HepG2 (cell line): ENCODE data around the gene COMMD7. TPM values are rescaled to one million over a fixed set of nuclear protein-coding genes. Genes with fewer than 3 reads are reported as not detected.
"Not testable (repeated sequence)": the region's sequence is repeated elsewhere in the genome, so short reads cannot be mapped to it uniquely, and the experiment has no call there.

Experiments
- ATAC-seq: fragments of 200-7000 bp; cut with Tn5 transposase; 3 replicates; pipeline ENCODE4 v1.9.1; 2020; ENCODE audit warnings: mild to moderate bottlenecking, moderate library complexity
- BruUV-seq: library from RNA; stranded (reverse); fragments of 400-500 nt; replicated peaks from 2 replicates; lab custom pipeline; 2021; lab: Mats Ljungman, UMichigan
- CTCF ChIA-PET: fragments of 300-600 bp; formaldehyde crosslinking; extraction: SDS; loops from one replicate; lab custom pipeline; 2021; ENCODE audit warnings: low total read pairs, inconsistent platforms, low intra/inter-chr PET ratio; lab: Yijun Ruan, JAX
- POLR2A ChIA-PET: fragments of 350-600 bp; sonication (Branson Sonifier 250); formaldehyde crosslinking; loops from one replicate; lab custom pipeline; 2020; ENCODE audit warnings: antibody characterized with exemption, inconsistent platforms; lab: Yijun Ruan, JAX
- DNase-seq: peaks from one replicate; pipeline ENCODE4 v3.0.0-alpha.2; 2015; ENCODE audit warnings: low spot score
- FAIRE-seq: peaks from 3 replicates; lab custom pipeline; 2011; peaks lifted over from hg19 to GRCh38; lab: Jason Lieb, UNC
- H2AFZ ChIP-seq: one replicate; pipeline ENCODE4 v1.6.1; 2011; ENCODE audit warnings: low read length, inconsistent platforms
- H3K27ac ChIP-seq: fragments of 300-600 bp; 3 replicates; pipeline ENCODE4 v1.8.0; 2011; ENCODE audit warnings: mixed run types, mild to moderate bottlenecking, mixed read lengths, low read length, inconsistent platforms; ENCODE audit not compliant: insufficient read depth; ENCODE audit errors: extremely low read length
- H3K27me3 ChIP-seq, 2 experiments: fragments of 200-600 bp in 1 of 2; 2 replicates in 1 of 2; 3 replicates in 1 of 2; pipeline versions ENCODE4 v1.6.0 to v1.8.0; 2011; ENCODE audit warnings: low read length in 2 of 2, mild to moderate bottlenecking in 2 of 2, moderate library complexity in 2 of 2, inconsistent platforms in 1 of 2; ENCODE audit not compliant: insufficient read depth in 2 of 2, control insufficient read depth in 1 of 2
- H3K36me3 ChIP-seq, 2 experiments: fragments of 200-600 bp in 1 of 2; replicated peaks in 1 of 2; 2 replicates in 1 of 2; 3 replicates in 1 of 2; pipeline versions ENCODE4 v1.5.1 to v1.8.0; 2011; ENCODE audit warnings: low read length in 2 of 2, inconsistent platforms in 1 of 2; ENCODE audit not compliant: insufficient read depth in 2 of 2, control insufficient read depth in 1 of 2
- H3K4me1 ChIP-seq: 2 replicates; pipeline ENCODE4 v1.5.1; 2012; ENCODE audit warnings: low read length, inconsistent platforms; ENCODE audit not compliant: insufficient read depth
- H3K4me2 ChIP-seq: 2 replicates; pipeline ENCODE4 v1.6.0; 2011; ENCODE audit warnings: low read depth, low read length, inconsistent platforms
- H3K4me3 ChIP-seq, 3 experiments: fragments of 200-600 bp in 1 of 3; sonication (generic), shearing (Covaris generic) in 1 of 3; replicated peaks in 1 of 3; 2 replicates each; pipeline ENCODE4 v1.5.1; 2011 to 2016; ENCODE audit warnings: low read length in 3 of 3, inconsistent platforms in 2 of 3, low read depth in 2 of 3, mild to moderate bottlenecking in 2 of 3, control low read depth in 1 of 3, mixed read lengths in 1 of 3; ENCODE audit not compliant: insufficient read depth in 1 of 3
- H3K79me2 ChIP-seq: one replicate; pipeline ENCODE4 v1.6.1; 2011; ENCODE audit warnings: low read length, inconsistent platforms; ENCODE audit not compliant: insufficient read depth
- H3K9ac ChIP-seq: 2 replicates; pipeline ENCODE4 v1.6.0; 2011; ENCODE audit warnings: mild to moderate bottlenecking, low read depth, low read length, inconsistent platforms; ENCODE audit not compliant: insufficient read depth
- H3K9me3 ChIP-seq: 2 replicates; pipeline ENCODE4 v1.5.1; 2012; ENCODE audit warnings: mild to moderate bottlenecking, low read length
- H4K20me1 ChIP-seq: 2 replicates; pipeline ENCODE4 v1.6.0; 2011; ENCODE audit warnings: inconsistent platforms, mild to moderate bottlenecking, low read length, moderate library complexity; ENCODE audit not compliant: insufficient read depth
- BRD4 ChIP-seq: sonication (generic); formaldehyde crosslinking; IDR thresholded peaks from 2 replicates; pipeline ENCODE4 v1.4.0; 2020; ENCODE audit warnings: missing genetic modification reagents
- CHD2 ChIP-seq: IDR thresholded peaks from 2 replicates; pipeline ENCODE4 v1.6.1; 2011; ENCODE audit warnings: low read depth, low read length, improper control_type of control experiment
- JUNB ChIP-seq: sonication (generic); formaldehyde crosslinking; IDR thresholded peaks from 2 replicates; pipeline ENCODE4 v1.8.0; 2022; ENCODE audit warnings: missing genetic modification reagents, mild to moderate bottlenecking, borderline replicate concordance
- KAT8 ChIP-seq: IDR thresholded peaks from 2 replicates; pipeline ENCODE4 v1.6.1; 2016; ENCODE audit warnings: missing genetic modification reagents, missing compliant biosample characterization
- RFXANK ChIP-seq: IDR thresholded peaks from 2 replicates; pipeline ENCODE4 v1.6.1; 2016
- TBP ChIP-seq: sonication (generic); formaldehyde crosslinking; IDR thresholded peaks from 2 replicates; pipeline ENCODE4 v1.5.0; 2020; ENCODE audit warnings: missing genetic modification reagents
- THAP7 ChIP-seq: sonication (generic); formaldehyde crosslinking; IDR thresholded peaks from 2 replicates; pipeline ENCODE4 v1.8.1; 2023; ENCODE audit warnings: mild to moderate bottlenecking, missing genetic modification reagents
- TOPORS ChIP-seq: sonication (generic); formaldehyde crosslinking; IDR thresholded peaks from 2 replicates; pipeline ENCODE4 v1.8.0; 2023; ENCODE audit warnings: mild to moderate bottlenecking, missing genetic modification reagents
- ZMYM2 ChIP-seq: sonication (generic); formaldehyde crosslinking; IDR thresholded peaks from 2 replicates; pipeline ENCODE4 v1.8.0; 2022; ENCODE audit warnings: mild to moderate bottlenecking, missing genetic modification reagents
- ZNF337 ChIP-seq: sonication (generic); formaldehyde crosslinking; IDR thresholded peaks from 2 replicates; pipeline ENCODE4 v1.5.1; 2020; ENCODE audit warnings: missing genetic modification reagents, low read depth, mild to moderate bottlenecking, borderline replicate concordance
- ZNF772 ChIP-seq: sonication (generic); formaldehyde crosslinking; IDR thresholded peaks from 2 replicates; pipeline ENCODE4 v1.5.0; 2020; ENCODE audit warnings: mild to moderate bottlenecking, missing genetic modification reagents
- WGBS: methylation state at CpG from one replicate; pipeline ENCODE4 v1.1.6; 2017; ENCODE audit warnings: low lambda C conversion rate; 5-methylcytosine and 5-hydroxymethylcytosine counted together
- in situ Hi-C: cut with HindIII; loops from 2 replicates; pipeline ENCODE4 v1.10.0; 2017; ENCODE audit warnings: low pct_unique_long_range_greater_than_20kb; ENCODE audit not compliant: extremely low pct_ligation_motif_present
- intact Hi-C: fragments of 100-400 bp; cut with micrococcal nuclease; formaldehyde crosslinking; loops from one replicate; pipeline ENCODE4 v1.10.0; 2022; ENCODE audit not compliant: unreplicated experiment
- polyA plus RNA-seq, 8 experiments: library from polyadenylated mRNA; depleted of rRNA in 3 of 8; stranded (reverse) in 7 of 8; unstranded in 1 of 8; fragments of >200 nt; fragmentation: Illumina TruSeq in 4 of 8; extraction: Trizol in 4 of 8; gene quantifications; 2 replicates each; pipeline versions ENCODE4 v1.2.1 to v1.2.3, GENCODE V29; 2011 to 2016; ENCODE audit warnings: low read depth in 4 of 8, missing spikeins in 1 of 8, mixed read lengths in 1 of 8; ENCODE audit not compliant: insufficient read depth in 1 of 8
- total RNA-seq, 5 experiments: library from RNA; depleted of rRNA; stranded (reverse); fragments of >200 nt; fragmentation: Illumina TruSeq; extraction: Trizol; gene quantifications; 2 replicates each; pipeline ENCODE4 v1.2.3, GENCODE V29; 2016; ENCODE audit warnings: low read depth in 1 of 5
- TF ChIP-seq, protein P1 (sequence below): IDR thresholded peaks from 2 replicates; pipeline ENCODE4 v1.6.1; 2016; ENCODE audit warnings: low read depth, missing genetic modification reagents, missing compliant biosample characterization

Gene COMMD7
- total and polyA plus RNA-seq, 2 of the 13 experiments (the other 11 are each of a cell fraction or from before 2014, with no cell fraction given): 42.1 to 53.3 TPM

GRCh38 chr20:32695089-32695488, 48.2 kb downstream of the COMMD7 start (continued):
- TF ChIP-seq THAP7: no peak
- TF ChIP-seq JUNB (CRISPR knock-in tag): no peak
- no peak for TF ChIP-seq CHD2
- TF ChIP-seq RFXANK (CRISPR knock-in tag): no peak

GRCh38 chr20:32688966-32689365, 54.3 kb downstream of the COMMD7 start:
- FAIRE-seq, ATAC-seq, H3K27ac ChIP-seq, intact Hi-C loops, H3K36me3 ChIP-seq, CTCF ChIA-PET, DNase-seq, H3K4me2 ChIP-seq, POLR2A ChIA-PET, BruUV-seq, H3K27me3 ChIP-seq, H3K4me3 ChIP-seq, H3K9ac ChIP-seq, H2AFZ ChIP-seq, H4K20me1 ChIP-seq, in situ Hi-C loops, H3K9me3 ChIP-seq, H3K79me2 ChIP-seq: not testable (repeated sequence)
- 100% methylated on average over 1 of the region's 1 CpG for WGBS
- peaks cover 32% of the 10 kb centered on the region for H3K4me1 ChIP-seq

DNA sequence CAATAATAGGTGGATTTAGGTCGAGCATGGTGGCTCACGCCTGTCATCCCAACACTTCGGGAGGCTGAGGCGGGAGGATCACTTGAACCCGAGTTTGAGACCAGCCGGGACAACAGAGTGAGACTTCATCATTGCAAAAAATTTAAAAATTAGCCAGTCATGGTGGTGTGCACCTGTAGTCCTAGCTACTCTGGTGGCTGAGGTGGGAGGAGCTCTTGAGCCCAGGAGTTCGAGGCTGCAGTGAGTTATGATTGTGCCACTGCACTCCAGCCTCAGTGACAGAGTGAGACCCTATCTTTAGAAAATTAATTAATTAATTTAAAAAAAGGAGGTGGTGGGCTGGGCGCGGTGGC, 56.1 kb downstream of the COMMD7 start:
- no TSS peak for BruUV-seq
- H3K4me1 ChIP-seq: peaks cover 47% of the 10 kb centered on the region
- no peak overlapping the region for H3K4me3 ChIP-seq
- WGBS: 97% methylated on average over 9 of the region's 9 CpGs
- DNase-seq: no peak
- H3K79me2 ChIP-seq: no peaks in the 10 kb centered on the region
- H3K27me3 ChIP-seq: no peaks in the 10 kb centered on the region
- no peak overlapping the region for H3K4me2 ChIP-seq
- ATAC-seq: no peak
- ChIA-PET CTCF (no interaction called here), POLR2A (interaction anchor here (1.2 to 3.5 kb wide), 2 partner anchors 15 to 22 kb away, joined by 3 to 17 read pairs; no protein-coding TSS in a partner anchor)
- no peak overlapping the region for H2AFZ ChIP-seq
- H3K9ac ChIP-seq: no peak overlapping the region
- no peaks in the 10 kb centered on the region for H4K20me1 ChIP-seq
- H3K9me3 ChIP-seq: no peaks in the 10 kb centered on the region
- no peak for FAIRE-seq
- no peak overlapping the region for H3K27ac ChIP-seq
- intact Hi-C loops (no loop called here), in situ Hi-C loops (no loop called here)
- H3K36me3 ChIP-seq: no peaks in the 10 kb centered on the region
- no peak for TF ChIP-seq ZNF772
- TF ChIP-seq ZMYM2 (CRISPR knock-in tag): no peak
- TF ChIP-seq BRD4 (CRISPR knock-in tag): no peak
- no peak for TF ChIP-seq TBP (CRISPR knock-in tag)
- TF ChIP-seq, protein P1, sequence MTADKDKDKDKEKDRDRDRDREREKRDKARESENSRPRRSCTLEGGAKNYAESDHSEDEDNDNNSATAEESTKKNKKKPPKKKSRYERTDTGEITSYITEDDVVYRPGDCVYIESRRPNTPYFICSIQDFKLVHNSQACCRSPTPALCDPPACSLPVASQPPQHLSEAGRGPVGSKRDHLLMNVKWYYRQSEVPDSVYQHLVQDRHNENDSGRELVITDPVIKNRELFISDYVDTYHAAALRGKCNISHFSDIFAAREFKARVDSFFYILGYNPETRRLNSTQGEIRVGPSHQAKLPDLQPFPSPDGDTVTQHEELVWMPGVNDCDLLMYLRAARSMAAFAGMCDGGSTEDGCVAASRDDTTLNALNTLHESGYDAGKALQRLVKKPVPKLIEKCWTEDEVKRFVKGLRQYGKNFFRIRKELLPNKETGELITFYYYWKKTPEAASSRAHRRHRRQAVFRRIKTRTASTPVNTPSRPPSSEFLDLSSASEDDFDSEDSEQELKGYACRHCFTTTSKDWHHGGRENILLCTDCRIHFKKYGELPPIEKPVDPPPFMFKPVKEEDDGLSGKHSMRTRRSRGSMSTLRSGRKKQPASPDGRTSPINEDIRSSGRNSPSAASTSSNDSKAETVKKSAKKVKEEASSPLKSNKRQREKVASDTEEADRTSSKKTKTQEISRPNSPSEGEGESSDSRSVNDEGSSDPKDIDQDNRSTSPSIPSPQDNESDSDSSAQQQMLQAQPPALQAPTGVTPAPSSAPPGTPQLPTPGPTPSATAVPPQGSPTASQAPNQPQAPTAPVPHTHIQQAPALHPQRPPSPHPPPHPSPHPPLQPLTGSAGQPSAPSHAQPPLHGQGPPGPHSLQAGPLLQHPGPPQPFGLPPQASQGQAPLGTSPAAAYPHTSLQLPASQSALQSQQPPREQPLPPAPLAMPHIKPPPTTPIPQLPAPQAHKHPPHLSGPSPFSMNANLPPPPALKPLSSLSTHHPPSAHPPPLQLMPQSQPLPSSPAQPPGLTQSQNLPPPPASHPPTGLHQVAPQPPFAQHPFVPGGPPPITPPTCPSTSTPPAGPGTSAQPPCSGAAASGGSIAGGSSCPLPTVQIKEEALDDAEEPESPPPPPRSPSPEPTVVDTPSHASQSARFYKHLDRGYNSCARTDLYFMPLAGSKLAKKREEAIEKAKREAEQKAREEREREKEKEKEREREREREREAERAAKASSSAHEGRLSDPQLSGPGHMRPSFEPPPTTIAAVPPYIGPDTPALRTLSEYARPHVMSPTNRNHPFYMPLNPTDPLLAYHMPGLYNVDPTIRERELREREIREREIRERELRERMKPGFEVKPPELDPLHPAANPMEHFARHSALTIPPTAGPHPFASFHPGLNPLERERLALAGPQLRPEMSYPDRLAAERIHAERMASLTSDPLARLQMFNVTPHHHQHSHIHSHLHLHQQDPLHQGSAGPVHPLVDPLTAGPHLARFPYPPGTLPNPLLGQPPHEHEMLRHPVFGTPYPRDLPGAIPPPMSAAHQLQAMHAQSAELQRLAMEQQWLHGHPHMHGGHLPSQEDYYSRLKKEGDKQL: no peak
- 0 out of 2 replicates have a peak, but pooled peaks have one; percentile 34 for TF ChIP-seq TOPORS (CRISPR knock-in tag)
- TF ChIP-seq ZNF337: no peak
- TF ChIP-seq KAT8 (CRISPR knock-in tag): no peak
